HG02571 (cell line): ENCODE measurements around the gene GBE1.

Source experiments
- ATAC-seq: cut with Tn5 transposase; IDR thresholded peaks from one replicate; pipeline ENCODE4 v1.9.1; 2021; ENCODE audit warnings: mild to moderate bottlenecking, moderate library complexity; ENCODE audit not compliant: unreplicated experiment

Gene GBE1

GRCh38 chr3:81624756-81625155 lies 136.7 kb downstream of the GBE1 start:
- no peak for ATAC-seq

- no peak for ATAC-seq
Measured at GRCh38 chr3:81622395-81622794, 139.1 kb downstream of the GBE1 start.

- no peak for ATAC-seq
Measured at GRCh38 chr3:81621277-81621676, 140.2 kb downstream of the GBE1 start.

- no peak for ATAC-seq
Measured at GRCh38 chr3:81620849-81621248, 140.6 kb downstream of the GBE1 start.

- ATAC-seq = no peak
Measured at GRCh38 chr3:81612768-81613167, 148.7 kb downstream of the GBE1 start.

- ATAC-seq = no peak
Measured at GRCh38 chr3:81602781-81603180, 158.7 kb downstream of the GBE1 start.

GRCh38 chr3:81601707-81602305 lies 159.6 kb downstream of the GBE1 start:
- no peak for ATAC-seq

GRCh38 chr3:81592101-81592500 lies 169.3 kb downstream of the GBE1 start:
- no peak for ATAC-seq

GRCh38 chr3:81585937-81586336 lies 175.5 kb downstream of the GBE1 start:
- ATAC-seq = no peak

GRCh38 chr3:81585056-81585455 lies 176.4 kb downstream of the GBE1 start:
- no peak for ATAC-seq

GRCh38 chr3:81581966-81582599 lies 179.4 kb downstream of the GBE1 start:
- peak; percentile 85 for ATAC-seq

GRCh38 chr3:81580355-81580754 lies 181.1 kb downstream of the GBE1 start:
- ATAC-seq = no peak

GRCh38 chr3:81579744-81580143 lies 181.7 kb downstream of the GBE1 start:
- ATAC-seq = no peak

- no peak for ATAC-seq
Measured at GRCh38 chr3:81572201-81572756, 189.2 kb downstream of the GBE1 start.

- no peak for ATAC-seq
Measured at GRCh38 chr3:81568378-81568777, 193.1 kb downstream of the GBE1 start.

GRCh38 chr3:81565041-81565440 lies 196.4 kb downstream of the GBE1 start:
- ATAC-seq = no peak

- ATAC-seq = no peak
Measured at GRCh38 chr3:81558106-81558505, 203.3 kb downstream of the GBE1 start.

- no peak for ATAC-seq
Measured at GRCh38 chr3:81554801-81555200, 206.6 kb downstream of the GBE1 start.

GRCh38 chr3:81554388-81554787 lies 207.1 kb downstream of the GBE1 start:
- no peak for ATAC-seq

GRCh38 chr3:81550415-81550814 lies 211.0 kb downstream of the GBE1 start:
- ATAC-seq = no peak

- no peak for ATAC-seq
Measured at GRCh38 chr3:81549831-81550230, 211.6 kb downstream of the GBE1 start.

- ATAC-seq = no peak
Measured at GRCh38 chr3:81549388-81549787, 212.1 kb downstream of the GBE1 start.

GRCh38 chr3:81545572-81545971 lies 215.9 kb downstream of the GBE1 start:
- ATAC-seq = no peak
